Stimulated activated CD8-positive, alpha-beta memory T cell treated with anti-CD3 and anti-CD28 coated beads, Interleukin-7, amount 100 ng/mL, for 48 hours (primary cell): ENCODE data around the gene CCNK.

Source experiments
- DNase-seq, 2 donors: peaks; one replicate each; pipeline ENCODE4 v3.0.0-alpha.2; 2020; ENCODE audit warnings: low read depth in 1 of 2; ENCODE audit errors: extremely low read depth in 1 of 2

The CCNK gene

DNA sequence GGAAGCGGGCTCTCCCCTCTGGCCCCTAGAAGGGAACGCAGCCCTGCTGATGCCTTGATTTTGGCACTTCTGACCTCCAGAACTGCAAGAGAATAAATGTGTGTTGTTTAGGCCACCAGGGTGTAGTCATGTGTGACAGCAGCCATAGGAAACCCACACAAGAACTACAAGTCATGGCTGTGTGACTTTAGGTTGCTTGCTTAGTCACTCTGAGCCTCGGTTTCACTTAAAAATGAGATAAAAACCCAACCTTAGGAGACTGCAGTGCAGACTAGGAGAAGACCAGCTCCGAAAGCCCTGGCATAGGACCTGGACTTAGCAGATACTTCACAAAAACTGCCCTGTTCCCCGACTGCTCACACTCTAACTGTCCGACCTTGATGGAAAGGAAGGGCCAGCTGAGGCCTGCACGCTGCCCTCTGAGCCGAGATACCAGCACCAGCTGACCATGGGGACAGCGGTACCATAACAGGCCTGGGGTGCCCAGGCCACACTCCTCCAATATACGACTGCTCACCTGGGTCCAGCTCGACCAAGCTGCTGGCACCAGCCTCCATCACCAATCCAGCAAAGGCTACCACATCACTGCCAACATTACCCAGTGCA lies 69.3 kb downstream of the CCNK start:
- no peak for DNase-seq

GRCh38 chr14:99551034-99551922 lies 70.1 kb downstream of the CCNK start:
- DNase-seq = no peak

GRCh38 chr14:99552021-99552553 lies 70.9 kb downstream of the CCNK start:
- DNase-seq = no peak

GRCh38 chr14:99552572-99553216 lies 71.5 kb downstream of the CCNK start:
- DNase-seq = no peak

- DNase-seq = no peak
Observed at GRCh38 chr14:99554184-99554583, 73.0 kb downstream of the CCNK start.

DNA sequence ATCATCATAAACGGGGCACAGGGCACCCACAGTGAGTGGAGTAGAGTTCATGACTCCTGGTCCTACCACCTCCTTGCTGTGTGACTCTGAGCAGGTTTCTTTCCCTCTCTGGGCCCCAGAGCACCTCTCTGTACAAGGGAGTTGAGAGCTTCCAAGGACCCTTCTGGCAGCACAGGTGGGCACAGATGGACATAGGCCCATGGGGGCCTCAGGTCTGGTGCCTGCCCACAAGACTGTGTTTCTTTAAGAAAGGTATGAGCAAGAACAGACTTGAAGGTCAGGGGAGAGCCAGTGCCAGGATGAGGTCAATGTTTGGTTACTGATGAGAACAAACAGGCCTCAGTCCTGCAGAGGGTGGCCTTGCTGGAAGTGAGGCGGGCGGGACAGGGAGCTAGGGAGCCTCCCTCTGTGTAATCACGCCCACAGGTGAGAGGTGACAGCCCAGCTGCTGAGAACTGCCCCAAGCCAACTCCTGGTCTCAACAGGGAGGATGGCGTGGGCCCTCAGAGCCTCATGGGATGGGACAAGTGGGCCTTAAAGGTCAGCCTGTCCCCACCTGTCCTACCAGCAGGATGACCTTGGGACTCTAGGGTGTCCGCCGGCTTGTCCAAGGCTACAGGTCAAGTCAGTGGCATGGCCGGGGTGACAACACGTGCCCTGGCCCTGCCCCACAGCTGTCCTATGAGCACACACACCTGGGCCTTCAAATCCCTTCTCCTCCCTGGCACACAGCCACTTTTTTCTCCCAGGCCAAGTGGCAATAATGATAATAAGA lies 73.7 kb downstream of the CCNK start:
- DNase-seq = no peak

GRCh38 chr14:99556134-99556791 lies 75.1 kb downstream of the CCNK start:
- DNase-seq = no peak

DNA sequence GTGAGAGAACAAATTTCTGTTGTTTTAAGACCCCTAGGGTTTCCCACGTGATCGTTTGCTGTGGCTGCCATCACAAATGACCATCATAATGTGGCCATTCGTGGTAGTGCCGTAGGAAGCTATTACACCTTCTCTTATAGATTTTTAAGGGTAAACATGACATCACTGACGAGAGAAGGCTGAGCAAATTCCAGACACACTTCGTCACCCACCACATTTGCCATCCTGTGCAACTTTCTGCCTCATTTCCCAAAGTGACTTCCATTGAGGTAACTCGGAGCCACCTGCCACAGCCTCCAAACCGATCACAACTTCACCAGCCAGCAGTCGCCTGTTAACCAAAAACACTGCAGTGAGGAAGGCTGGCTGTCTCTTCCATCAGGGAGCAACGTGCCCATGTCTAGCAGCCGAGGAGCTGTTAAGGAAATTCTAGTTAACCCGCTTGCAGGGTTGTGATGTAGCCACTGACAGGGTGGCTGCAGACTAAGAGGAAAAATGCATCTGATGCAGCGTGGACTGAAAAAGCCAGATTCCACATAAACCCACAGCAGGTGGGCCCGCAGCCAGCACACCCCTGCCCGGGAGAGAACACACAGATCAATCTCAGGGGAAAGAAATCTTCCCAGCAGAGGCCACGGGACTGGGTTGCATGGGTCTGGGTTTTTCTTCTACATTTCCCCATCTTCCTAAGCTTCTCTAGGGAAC lies 78.2 kb downstream of the CCNK start:
- DNase-seq = no peak

GRCh38 chr14:99560403-99560802 lies 79.2 kb downstream of the CCNK start:
- no peak for DNase-seq

DNA sequence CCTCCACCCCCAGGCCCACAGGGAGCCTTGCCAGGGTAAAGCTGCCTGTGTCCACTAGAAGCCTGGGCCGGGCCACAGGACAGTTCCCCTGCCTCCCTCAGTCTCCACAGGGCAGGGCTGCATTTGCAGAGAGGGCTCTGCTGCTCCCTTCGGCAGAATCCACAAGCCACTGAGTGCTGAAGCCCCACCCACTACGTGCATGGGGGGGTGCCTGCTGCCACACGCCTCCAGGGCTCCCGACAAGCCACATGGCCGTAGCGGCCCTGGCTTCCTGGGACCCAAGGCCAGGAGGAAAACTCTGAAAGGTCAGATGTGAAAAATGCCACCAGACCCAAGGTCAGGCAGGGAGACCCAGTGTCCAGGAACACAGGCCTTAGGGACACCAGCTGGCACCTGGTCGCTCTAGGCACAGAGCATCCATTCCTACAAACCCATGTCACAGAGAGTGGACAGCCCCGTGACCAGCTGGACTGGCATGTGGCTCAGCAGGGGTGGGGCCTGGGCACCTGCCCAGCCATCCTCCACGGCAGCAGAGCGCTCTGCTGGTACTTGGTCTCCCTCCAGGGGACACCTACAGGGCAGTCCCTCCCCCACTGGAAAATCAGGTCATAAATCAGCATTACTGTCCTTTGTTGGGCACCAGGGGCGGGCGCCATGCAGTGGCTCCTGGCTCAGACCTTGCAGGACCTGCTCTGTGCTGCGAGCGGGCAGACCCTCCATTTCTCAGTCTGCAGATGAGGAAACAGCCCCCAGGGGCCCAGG lies 79.9 kb downstream of the CCNK start:
- no peak for DNase-seq

GRCh38 chr14:99561864-99562263 lies 80.7 kb downstream of the CCNK start:
- no peak for DNase-seq
